Measurements from ENCODE around the gene ZFAND2B.

Gene ZFAND2B

GRCh38 chr2:219205165-219205538, 1.4 kb upstream of the ZFAND2B start:
- DNase-seq, result no peak

GRCh38 chr2:219205981-219206327, 628 bp upstream of the ZFAND2B start:
- DNase-seq, result no peak

GRCh38 chr2:219207134-219207883, 727 bp downstream of the ZFAND2B start:
- DNase-seq, result no peak

GRCh38 chr2:219207884-219208740, 1.5 kb downstream of the ZFAND2B start:
- DNase-seq, result peak; percentile 34

- DNase-seq, result no peak
Observed at GRCh38 chr2:219209236-219210195, 2.9 kb downstream of the ZFAND2B start.

GRCh38 chr2:219210196-219210885, 3.8 kb downstream of the ZFAND2B start:
- DNase-seq, result no peak

GRCh38 chr2:219210886-219211362, 4.3 kb downstream of the ZFAND2B start:
- DNase-seq, result no peak

GRCh38 chr2:219213026-219213415, 6.4 kb downstream of the ZFAND2B start:
- DNase-seq, result no peak

GRCh38 chr2:219213486-219214071, 7.0 kb downstream of the ZFAND2B start:
- no peak for DNase-seq

GRCh38 chr2:219214141-219214540, 7.6 kb downstream of the ZFAND2B start:
- DNase-seq, result no peak

- no peak for DNase-seq
Observed at GRCh38 chr2:219214786-219215185, 8.2 kb downstream of the ZFAND2B start.

GRCh38 chr2:219215871-219216534, 9.4 kb downstream of the ZFAND2B start:
- no peak for DNase-seq

GRCh38 chr2:219216535-219216915, 9.9 kb downstream of the ZFAND2B start:
- no peak for DNase-seq

- peak; percentile 46 for DNase-seq
Observed at GRCh38 chr2:219218217-219218731, 11.7 kb downstream of the ZFAND2B start.

GRCh38 chr2:219218732-219219701, 12.4 kb downstream of the ZFAND2B start, which contains the start of gene ABCB6:
Gene ABCB6 (minus strand): TSS chr2:219218958. CDS start chr2:219218673, 285 bp downstream.
- peak; percentile 92 for DNase-seq

- no peak for DNase-seq
Observed at GRCh38 chr2:219219784-219220532, 13.4 kb downstream of the ZFAND2B start.

GRCh38 chr2:219220652-219221402, 14.2 kb downstream of the ZFAND2B start:
- DNase-seq, result no peak

GRCh38 chr2:219221957-219222518, 15.5 kb downstream of the ZFAND2B start:
- no peak for DNase-seq

Measured in DMS79 (cell line).